Calu3 (cell line): ENCODE data around the gene CALY. TPM values are rescaled to one million over a fixed set of nuclear protein-coding genes. Genes with fewer than 3 reads are reported as not detected.
A peak's percentile ranks its signal among the peaks of the same experiment; 100 is the strongest.

Experiments
- BruUV-seq: library from RNA; stranded (reverse); fragments of 400-500 nt; replicated peaks from 2 replicates; lab custom pipeline; 2021; lab: Mats Ljungman, UMichigan
- CTCF ChIA-PET: fragments of 300-600 bp; sonication (Branson Sonifier 250); formaldehyde crosslinking; loops from one replicate; lab custom pipeline; 2022; ENCODE audit warnings: antibody characterized with exemption; lab: Charles Lee
- DNase-seq: peaks from one replicate; pipeline ENCODE4 v3.0.0; 2022
- H3K27ac Mint-ChIP-seq: one replicate; pipeline ENCODE4 v1.8.0; 2022; ENCODE audit warnings: mixed read lengths; ENCODE audit not compliant: unreplicated experiment
- H3K27me3 Mint-ChIP-seq: one replicate; pipeline ENCODE4 v1.8.0; 2022; ENCODE audit warnings: mixed read lengths; ENCODE audit not compliant: unreplicated experiment
- H3K36me3 Mint-ChIP-seq: one replicate; pipeline ENCODE4 v1.8.0; 2022; ENCODE audit warnings: mild to moderate bottlenecking, moderate library complexity, mixed read lengths; ENCODE audit not compliant: insufficient read depth, unreplicated experiment
- H3K4me1 Mint-ChIP-seq: one replicate; pipeline ENCODE4 v1.8.0; 2022; ENCODE audit warnings: mild to moderate bottlenecking, low read depth, mixed read lengths; ENCODE audit not compliant: unreplicated experiment
- H3K4me3 Mint-ChIP-seq: one replicate; pipeline ENCODE4 v1.8.0; 2022; ENCODE audit warnings: mild to moderate bottlenecking, low read depth, moderate library complexity, mixed read lengths; ENCODE audit not compliant: unreplicated experiment
- H3K9me3 Mint-ChIP-seq: one replicate; pipeline ENCODE4 v1.8.0; 2022; ENCODE audit warnings: low read depth, mixed read lengths; ENCODE audit not compliant: unreplicated experiment
- CTCF ChIP-seq: fragments of 200-600 bp; IDR thresholded peaks from one replicate; pipeline ENCODE4 v1.8.0; 2022; ENCODE audit warnings: antibody characterized with exemption; ENCODE audit not compliant: unreplicated experiment
- intact Hi-C: fragments of 100-400 bp; cut with micrococcal nuclease; formaldehyde crosslinking; loops from one replicate; pipeline ENCODE4 v1.10.0; 2022; ENCODE audit not compliant: unreplicated experiment
- total RNA-seq: library from RNA; stranded (reverse); gene quantifications from 2 replicates; pipeline ENCODE4 v1.2.3, GENCODE V29; 2022

Gene CALY
- total RNA-seq, 1 experiment from 2014 or later = not detected

GRCh38 chr10:133326745-133327650, 9.7 kb downstream of the CALY start:
- CTCF ChIA-PET = no interaction called here
- BruUV-seq = no TSS peak
- intact Hi-C loops = no loop called here
- Mint-ChIP-seq H3K36me3 (no peaks in the 10 kb centered on the region), H3K9me3 (no peaks in the 10 kb centered on the region), H3K4me3 (no peak overlapping the region), H3K4me1 (peaks cover 11% of the 10 kb centered on the region), H3K27ac (no peak overlapping the region), H3K27me3 (peaks cover 62% of the 10 kb centered on the region)
- DNase-seq = no peak
- no peak for TF ChIP-seq CTCF

- TF ChIP-seq CTCF = no peak
- Mint-ChIP-seq H3K9me3 (no peaks in the 10 kb centered on the region), H3K27ac (no peak overlapping the region), H3K36me3 (no peaks in the 10 kb centered on the region), H3K4me3 (no peak overlapping the region), H3K4me1 (peaks cover 11% of the 10 kb centered on the region), H3K27me3 (peaks cover 54% of the 10 kb centered on the region)
- BruUV-seq = no TSS peak
- intact Hi-C loops = no loop called here
- DNase-seq = no peak
- CTCF ChIA-PET = no interaction called here
Observed at GRCh38 chr10:133326223-133326551, 10.5 kb downstream of the CALY start.

DNA sequence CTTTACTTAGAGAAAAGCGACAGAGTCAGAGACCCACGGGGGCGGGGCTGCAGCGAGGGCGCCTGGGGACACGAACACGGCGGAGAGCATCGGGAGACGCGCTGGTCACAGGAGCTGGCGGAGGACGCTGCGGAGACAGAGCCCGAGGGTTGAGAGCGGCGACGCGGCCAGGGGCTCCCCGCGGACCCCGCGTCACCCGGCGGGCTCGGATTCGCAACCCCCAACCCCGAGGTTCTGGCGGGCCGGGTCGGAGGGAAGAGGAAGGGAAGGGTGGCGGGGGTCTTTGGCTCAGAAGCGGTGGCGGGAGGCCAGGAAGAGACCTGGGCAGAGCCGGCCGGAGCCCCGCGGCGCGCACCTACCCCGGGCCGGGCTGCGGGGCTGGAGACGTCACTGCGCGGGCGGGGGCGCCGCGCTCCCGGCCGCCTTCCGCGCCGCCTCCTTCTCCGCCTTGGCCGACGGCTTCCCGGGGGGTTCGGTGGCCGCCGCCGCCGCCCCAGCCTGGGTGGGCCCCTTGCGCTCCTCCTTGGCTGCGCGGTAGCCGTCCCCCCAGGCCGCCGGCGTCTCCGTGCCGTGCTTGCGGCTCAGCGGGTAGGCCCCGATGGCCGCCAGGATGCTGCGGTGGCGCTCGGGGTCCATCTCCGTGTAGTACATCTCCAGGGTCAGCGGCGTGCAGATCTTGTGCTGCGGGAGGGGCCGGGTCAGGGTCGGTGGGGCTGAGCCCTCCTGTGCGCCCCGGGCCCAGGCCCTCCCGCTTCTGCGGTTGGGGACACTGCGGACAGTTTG, 11.1 kb downstream of the CALY start:
- H3K27ac Mint-ChIP-seq = no peak overlapping the region
- intact Hi-C loops = no loop called here
- no peak for DNase-seq
- TF ChIP-seq CTCF = no peak
- CTCF ChIA-PET = no interaction called here
- H3K36me3 Mint-ChIP-seq = no peaks in the 10 kb centered on the region
- H3K27me3 Mint-ChIP-seq = peaks cover 53% of the 10 kb centered on the region
- peaks cover 11% of the 10 kb centered on the region for H3K4me1 Mint-ChIP-seq
- H3K9me3 Mint-ChIP-seq = no peaks in the 10 kb centered on the region
- BruUV-seq = no TSS peak
- H3K4me3 Mint-ChIP-seq = peak overlapping the region; percentile 58

DNA sequence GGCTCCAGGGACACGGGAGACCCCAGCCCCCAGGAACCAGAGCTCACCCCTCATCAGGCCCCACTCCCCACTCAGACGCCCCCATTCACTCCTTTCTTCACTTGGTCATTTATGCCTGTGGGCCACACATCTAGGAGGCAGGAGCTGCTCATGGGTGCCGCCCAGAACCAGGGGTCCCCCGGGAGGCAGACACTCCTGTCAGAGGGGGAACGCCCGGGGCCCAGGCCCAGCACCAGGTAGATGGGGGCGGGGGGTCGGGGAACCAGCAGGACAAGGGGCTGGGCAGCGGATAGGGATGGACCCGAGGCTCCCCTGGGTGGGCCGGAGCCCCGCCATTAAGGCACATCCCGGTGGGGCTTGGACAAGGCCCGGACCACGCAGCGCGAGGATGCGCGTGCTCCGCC, 11.8 kb downstream of the CALY start:
- no TSS peak for BruUV-seq
- no peak for DNase-seq
- peaks cover 4% of the 10 kb centered on the region for H3K9me3 Mint-ChIP-seq
- H3K4me3 Mint-ChIP-seq = peak overlapping the region; percentile 58
- peaks cover 55% of the 10 kb centered on the region for H3K27me3 Mint-ChIP-seq
- CTCF ChIA-PET = no interaction called here
- peaks cover 7% of the 10 kb centered on the region for H3K4me1 Mint-ChIP-seq
- intact Hi-C loops = no loop called here
- no peak overlapping the region for H3K27ac Mint-ChIP-seq
- H3K36me3 Mint-ChIP-seq = no peaks in the 10 kb centered on the region
- TF ChIP-seq CTCF = no peak
